GM21381 (cell line): Measurements from ENCODE around the gene GANC.

Experiments
- ATAC-seq: cut with Tn5 transposase; IDR thresholded peaks from one replicate; pipeline ENCODE4 v1.9.1; 2021; ENCODE audit warnings: mild to moderate bottlenecking, moderate library complexity; ENCODE audit not compliant: unreplicated experiment

The GANC gene

DNA sequence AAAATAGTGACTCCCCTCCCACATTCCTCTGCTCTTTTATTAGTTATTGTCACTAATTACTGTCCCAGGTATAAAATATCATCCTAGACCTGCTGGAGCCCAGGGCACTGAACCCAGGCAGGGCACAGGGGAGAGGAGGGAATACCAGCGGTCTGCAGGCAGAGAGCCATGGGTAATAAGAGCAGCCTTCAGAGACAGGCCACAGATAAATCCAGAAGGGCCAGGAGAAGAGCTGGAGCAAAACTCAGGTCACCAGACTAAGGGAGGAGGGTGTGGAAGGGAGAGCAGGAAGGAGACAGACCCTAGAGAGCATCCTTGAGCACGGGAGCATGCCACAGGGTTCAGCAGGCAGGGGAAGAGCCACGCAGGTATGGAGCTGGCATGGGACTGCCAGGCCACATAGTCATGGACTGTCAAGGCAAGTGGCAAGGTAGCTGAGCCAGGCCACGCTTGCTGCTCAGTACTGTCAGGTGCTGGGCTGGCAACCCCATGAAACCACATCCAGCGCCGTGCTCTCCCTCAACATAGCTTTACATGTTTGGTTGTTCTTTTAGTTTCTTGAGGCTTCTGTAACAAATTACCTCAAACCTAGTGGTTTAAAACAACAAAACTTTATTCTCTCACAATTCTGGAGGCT lies 70.7 kb downstream of the GANC start:
- no peak for ATAC-seq

DNA sequence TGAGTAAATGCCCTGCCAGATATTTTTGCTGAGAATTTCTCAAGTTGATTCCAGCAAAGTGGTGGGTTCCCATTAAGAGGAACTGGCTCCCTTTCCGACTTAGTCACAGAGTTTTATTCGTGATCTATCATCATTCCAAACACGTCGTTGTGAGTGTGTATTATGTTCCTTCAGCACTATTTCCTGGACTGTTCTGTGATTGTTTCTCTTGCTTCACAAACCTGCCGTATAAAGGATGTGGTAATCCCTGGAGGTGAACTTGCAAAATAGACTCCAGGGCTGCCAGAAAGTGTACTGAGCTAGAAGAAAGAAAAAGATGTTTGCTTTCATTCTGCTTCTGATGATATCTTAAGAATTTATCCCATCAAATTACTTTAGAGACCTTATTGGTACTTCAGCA lies 71.8 kb downstream of the GANC start:
- no peak for ATAC-seq

DNA sequence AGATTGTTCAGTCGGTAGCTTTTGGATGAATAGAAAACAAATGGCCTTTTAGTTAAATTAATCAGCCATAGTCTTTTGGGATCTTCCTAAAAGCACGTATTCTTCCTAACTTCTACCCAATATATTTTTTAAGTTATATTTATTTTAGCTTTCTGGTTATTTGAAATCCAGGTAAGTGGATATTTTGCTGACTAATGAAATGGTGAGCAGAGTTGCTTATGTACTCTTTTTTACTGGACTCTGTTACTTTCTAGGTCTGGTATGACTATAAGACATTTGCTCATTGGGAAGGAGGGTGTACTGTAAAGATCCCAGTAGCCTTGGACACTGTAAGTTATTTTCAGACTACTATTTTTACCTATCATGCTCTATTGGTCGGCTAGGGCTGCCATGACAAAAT lies 72.5 kb downstream of the GANC start:
- no peak for ATAC-seq

DNA sequence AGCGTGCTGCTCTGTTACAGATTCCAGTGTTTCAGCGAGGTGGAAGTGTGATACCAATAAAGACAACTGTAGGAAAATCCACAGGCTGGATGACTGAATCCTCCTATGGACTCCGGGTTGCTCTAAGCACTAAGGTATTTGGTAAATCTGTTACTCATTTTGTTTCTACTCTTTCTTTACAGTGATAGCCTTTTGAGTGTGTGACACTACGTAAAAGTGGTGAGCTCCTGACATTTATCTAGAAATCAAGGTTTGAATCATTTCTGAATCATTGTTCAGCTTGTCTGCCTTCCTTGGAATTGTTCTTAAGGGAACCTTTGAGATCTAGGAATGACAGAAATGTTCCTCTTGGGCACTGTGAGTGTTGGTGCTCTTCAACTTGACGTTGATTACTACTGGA lies 75.1 kb downstream of the GANC start:
- no peak for ATAC-seq

DNA sequence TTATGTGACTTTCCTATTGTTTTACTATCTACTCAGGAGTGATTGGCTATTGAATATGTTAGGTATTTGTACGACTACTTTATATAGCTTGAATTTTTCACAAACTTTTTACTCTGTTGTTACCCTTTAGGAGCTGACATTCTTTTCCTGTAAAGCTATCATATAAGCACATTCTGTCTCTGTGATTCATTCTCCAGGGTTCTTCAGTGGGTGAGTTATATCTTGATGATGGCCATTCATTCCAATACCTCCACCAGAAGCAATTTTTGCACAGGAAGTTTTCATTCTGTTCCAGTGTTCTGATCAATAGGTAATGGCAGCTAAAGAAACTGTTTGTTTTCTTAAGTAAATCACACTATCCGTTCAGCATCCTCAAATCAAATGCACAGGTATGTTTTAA lies 76.2 kb downstream of the GANC start:
- ATAC-seq: no peak

DNA sequence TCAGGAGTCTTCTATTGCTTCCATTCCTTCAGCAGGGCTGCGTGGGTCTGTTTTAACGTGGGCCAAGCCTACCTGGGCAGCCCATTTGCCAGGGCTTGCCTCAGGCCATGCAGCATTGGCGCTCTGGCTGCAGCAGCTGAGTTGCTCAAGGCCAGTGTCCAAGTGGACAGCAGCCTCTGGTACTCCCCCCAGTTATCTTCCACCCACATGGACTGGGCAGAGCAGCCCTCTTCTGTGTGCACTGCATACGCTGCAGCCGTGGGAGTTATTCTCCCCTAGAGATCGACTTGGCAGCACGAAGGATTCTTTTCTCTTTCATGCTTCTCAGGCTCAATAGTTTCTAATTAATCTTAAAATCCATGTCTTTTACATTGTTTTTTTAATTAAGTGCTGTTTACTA lies 79.4 kb downstream of the GANC start:
- ATAC-seq: no peak

DNA sequence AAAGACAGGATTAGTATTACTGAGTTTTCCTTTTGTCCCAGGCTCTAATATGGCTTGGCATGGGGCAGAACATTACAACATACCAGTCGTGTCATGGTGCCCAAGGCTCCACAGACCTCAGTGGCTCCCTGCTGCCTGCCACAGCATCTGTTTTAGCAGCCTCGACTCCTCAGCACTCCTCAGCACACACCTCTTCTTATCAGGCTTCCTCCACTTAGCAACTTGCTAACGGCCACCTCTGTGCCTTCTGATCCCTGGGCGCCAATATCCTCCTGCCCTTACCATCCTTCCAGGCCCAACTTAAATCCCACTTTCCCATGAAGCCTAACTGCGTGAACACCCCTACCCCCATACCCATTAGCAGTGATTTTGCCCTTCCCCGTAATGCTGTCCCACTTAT lies 80.1 kb downstream of the GANC start:
- no peak for ATAC-seq

DNA sequence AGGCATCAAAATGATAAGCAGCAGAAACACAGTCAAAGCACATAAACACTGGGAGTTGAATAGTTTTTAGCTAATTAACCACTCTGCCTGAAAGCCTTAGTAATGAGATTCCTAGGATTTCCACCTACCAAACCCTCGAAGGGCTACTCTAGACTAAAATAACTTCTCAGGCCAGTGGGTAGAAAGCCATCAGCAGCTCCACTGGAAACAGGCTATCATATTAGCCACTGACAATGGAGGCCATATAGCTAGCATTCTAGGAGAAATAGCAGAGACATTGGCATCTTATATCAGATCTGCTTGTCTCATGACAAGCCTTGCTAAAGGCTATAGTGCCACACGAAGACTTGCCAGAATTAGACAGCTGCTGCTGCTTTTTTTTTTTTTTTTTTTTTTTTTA lies 81.8 kb downstream of the GANC start:
- no peak for ATAC-seq

DNA sequence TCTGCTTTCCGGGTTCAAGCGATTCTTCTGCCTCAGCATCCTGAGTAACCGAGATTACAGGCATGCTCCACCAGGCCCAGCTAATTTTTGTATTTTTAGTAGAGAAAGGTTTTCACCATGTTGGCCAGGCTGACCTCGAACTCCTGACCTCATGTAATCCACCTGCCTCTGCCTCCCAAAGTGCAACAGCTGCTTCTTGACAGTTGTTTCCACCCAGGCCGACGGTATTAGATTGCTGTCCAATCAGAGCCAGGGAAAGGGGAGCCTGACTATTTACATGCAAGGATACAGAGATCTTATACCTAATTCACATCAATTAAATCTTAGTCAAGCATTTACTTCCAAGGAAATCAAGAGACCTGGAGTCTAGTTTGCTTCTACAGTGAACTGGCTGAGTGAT lies 82.3 kb downstream of the GANC start:
- ATAC-seq: no peak

DNA sequence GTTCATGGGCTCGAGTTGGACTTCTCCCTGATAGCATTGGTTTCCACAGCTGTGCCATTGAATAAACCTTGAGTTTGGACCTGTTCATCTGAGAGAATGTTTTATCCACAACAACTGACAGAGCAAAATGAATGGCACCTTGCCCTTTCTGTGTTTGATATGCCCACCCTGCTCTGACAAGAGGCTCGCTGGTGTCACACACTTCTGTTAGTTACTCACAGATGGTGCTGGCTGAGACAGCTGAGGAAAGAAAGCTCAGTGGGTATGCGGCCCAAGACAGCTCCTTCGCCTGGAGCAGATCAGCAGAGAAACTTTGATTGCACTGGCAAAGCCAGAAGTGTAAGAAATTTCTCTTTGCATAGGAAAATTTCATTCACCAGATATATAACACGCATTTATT lies 83.8 kb downstream of the GANC start:
- ATAC-seq: no peak

DNA sequence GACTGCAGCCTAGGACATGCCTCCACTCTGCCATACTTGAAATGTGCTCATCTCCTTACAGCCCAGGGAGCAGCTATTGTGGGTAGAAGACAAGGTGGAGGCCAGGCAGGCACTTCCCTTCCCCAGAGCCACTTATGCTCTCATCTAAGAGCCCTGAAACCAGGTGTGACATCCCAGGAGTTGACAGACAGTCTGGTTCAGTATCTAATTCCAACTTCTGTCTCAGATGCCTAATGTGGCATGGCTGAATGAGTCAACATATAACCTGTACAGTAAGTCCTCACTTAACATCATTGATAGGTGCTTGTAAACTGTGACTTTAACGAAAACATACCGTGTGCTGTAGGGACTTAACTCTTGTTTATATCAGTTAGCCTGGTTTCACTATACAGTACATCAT lies 85.1 kb downstream of the GANC start:
- no peak for ATAC-seq

DNA sequence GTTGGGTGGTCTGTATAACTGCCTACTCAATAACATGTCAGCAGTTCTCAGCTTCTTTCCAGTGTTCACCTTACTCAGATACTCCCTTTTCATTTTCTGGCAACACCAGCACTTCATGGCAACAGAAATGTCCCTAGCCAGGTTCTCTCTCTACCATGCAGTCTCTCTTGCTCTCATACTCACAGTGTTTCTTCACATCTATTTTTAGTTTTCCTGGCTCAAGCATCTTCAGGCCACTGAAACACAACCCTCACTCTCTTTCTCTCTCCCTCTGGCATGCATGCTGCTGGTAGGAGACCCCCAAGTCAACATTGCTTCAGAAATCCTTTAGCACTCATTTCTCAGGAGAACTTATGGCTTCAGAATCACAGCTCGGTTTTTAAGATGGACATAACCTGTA lies 86.2 kb downstream of the GANC start, which contains the start of gene CAPN3:
Gene CAPN3 (plus strand): TSS at position 253 of the 400 bp plus-strand sequence. CDS start 305 bp downstream, outside the sequence.
- no peak for ATAC-seq

DNA sequence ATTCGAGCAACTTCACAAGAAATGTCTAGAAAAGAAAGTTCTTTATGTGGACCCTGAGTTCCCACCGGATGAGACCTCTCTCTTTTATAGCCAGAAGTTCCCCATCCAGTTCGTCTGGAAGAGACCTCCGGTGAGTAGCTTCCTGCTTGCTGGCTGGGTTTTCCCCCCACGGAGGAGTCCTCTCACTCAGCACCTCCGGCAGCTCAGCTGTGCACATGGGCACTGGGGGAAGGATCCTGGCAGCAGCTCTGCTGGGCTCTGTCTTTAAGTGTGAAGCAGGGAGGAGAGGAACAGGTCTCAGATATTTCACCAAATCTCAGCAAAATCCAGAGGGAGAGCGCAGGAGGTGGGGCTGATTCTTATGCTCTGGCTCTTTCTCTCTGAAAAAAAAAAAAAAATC lies 87.0 kb downstream of the GANC start:
- no peak for ATAC-seq

DNA sequence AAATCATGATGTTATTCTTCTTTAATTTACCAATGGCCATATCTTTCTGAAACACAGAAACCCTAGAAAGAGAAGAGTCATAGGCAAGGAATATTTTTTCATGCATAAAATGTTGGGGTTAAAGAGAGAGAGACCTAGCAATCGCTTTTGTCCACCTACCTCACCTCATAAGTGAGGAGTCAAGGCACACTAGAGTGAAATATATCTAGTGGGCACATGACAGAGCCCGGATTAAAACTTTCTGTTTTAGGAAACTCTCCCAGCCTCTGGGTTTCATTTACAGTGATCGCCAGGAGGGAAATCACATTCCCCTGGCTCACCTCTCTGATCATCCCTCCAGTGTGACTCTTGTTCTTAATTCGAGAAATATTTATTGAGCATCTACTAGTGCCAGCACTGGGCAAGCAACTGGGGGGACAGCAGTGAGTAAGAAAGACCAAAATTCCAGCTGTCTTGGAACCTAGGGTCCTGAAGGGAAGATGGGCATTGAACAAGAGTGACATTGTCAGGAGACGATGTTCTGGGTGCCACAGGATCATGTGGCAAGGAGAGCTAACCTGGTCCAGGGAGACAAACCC lies 87.6 kb downstream of the GANC start:
- no peak for ATAC-seq

DNA sequence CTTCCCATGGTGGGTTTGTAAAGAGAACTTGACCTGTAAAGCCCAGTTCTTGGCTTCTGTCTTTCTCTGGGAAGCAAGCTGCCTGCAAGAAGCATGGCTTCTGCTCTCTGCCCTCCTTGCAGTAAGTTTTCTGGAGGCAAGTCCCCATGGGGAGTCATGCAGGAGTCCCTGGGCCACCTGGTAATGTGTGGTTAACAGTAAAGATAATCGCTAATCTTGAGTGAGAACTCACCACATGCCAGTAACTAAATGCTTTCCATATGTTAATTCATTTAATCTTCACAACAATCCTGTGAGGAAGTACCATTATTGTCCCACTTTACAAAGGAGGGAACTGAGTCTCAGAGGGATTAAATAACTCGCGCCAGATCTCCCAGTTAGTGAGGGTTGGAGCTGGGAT lies 90.5 kb downstream of the GANC start:
- ATAC-seq: no peak

DNA sequence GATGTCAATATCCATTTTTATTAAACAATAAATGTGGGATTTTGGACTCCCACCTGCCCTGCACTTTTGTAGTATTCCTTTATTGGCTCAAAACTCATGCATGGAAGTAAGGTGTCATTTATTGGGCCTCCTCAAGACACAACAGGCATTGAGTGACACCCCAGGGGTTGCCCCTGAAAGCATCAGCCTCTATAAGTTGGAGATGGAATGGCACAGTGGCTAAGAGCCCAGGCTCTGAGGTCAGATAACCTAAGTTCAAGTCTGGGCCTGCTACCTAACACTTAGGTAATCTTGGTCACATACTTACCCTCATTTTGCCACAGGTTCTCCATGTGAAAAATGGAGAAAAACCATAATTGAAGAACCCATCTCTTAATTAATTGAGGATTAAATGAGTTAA lies 90.9 kb downstream of the GANC start:
- no peak for ATAC-seq

DNA sequence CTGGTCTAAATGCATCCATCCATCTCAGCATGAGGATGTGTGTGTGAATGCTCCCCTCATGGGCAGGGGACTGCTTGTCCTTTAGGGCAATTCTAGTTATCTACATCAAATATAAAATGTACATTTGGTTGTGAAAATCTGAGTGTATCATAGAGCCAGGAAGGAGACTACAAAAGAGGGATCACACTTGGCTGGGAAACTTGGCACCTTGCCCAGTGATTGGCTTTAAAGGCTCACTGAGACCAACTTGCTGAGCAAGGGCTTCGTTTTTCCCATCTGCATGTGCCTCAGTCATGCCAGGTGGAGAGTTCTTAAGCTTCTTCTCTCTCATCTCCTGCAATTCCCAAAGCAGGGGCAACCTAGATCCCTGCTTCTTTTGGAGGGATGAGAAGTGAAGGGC lies 91.5 kb downstream of the GANC start:
- ATAC-seq: no peak

DNA sequence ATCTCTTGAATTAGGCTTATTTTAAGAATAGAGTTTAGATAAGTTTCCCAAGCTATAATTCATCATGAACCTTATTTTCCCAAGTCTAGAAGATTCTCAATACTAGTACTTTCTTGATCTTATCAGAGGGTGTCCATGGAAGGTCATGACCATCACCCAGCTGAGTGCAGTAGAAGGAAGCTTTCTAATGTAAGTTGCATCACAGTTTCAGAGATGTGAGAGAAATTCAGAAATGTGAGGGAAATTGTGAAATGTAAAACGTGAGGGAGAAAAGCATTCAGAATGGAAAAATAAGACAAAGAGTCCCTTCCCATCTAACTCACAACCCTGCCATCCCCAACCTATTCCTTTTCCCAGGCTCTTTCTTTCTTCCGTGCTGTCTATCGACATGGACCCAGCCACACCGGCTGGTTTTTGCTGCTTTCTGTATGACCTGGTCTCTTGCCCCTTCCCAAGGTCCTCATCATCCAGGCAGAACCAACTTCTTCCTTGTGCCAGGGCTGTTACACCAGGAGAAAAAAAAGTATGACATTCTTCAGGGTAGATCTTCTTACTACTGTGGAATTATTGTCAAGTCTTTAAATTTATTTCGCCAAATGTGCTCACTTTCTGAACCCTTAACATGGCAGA lies 93.0 kb downstream of the GANC start:
- ATAC-seq: no peak

DNA sequence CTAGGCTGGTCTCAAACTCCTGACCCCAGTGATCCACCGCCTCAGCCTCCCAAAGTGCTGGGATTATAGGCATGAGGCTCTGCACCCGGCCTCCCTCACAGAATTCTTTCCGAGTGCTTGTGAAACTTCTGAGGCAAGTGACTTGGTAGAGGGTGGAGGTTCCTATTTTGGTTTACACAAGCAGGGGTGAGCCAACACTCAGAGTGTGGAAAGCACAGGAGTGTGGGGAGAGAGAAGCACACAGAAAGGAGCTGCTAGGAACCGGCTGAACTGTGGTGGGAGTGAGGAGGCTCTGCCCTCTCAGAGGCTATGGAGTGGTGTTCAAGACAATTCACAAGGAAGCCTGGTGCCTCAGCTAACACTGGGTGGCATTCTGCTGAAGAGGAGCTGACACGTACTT lies 94.0 kb downstream of the GANC start:
- ATAC-seq: no peak

DNA sequence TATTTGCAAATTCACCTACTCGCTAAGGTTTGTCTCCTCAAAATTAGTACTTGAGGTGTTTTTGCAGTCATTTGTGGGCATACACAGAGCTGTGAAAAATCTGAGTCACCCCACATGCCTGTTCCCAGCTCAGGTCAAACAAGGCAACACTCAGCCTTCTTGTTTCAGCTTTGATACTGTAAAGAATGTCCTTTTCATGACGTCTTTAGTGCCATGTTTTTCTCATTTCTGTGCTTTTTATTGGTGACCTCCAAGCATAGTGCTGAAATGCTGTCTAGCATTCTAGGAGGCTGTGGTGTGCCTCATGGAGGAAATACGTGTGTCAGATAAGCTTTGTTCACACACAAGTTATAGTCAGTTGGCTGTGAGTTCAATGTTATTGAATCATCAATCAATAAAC lies 95.1 kb downstream of the GANC start:
- no peak for ATAC-seq

DNA sequence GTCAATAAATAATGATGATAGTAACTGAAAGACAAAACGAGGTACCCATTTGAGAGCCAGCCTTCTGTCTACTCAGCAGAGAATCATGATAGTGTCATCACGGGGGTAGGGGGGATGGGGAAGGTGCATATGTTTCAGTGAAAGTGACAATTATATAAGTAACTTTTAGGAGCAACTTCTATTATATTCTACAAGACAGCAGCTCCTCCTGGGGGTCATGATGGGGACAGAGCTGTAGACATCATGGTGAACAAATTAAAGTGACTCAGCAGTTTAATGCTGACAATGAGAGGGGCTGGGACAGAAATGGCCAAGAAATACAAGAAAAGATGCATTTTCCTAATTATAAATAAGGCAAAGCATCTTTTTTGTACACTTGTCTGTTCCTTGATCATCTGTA lies 98.1 kb downstream of the GANC start:
- no peak for ATAC-seq

DNA sequence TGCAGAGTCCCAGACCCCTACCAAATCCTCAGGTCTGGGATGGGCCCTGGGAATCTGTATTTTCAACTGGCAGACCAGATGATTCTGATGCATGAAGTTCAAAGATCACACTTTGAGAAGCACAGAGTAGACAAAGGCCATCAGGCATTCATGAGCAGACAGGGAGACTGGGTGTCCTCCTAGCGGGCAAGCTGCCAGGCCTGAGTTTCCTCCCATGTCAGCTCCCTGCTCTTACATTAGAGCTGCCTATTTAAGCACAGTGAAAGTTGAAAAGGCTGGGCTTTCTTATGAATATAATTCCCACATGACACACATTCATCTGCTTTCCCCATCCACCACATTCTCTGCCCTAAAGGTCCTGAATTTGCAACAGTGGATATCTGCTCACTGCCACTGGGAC lies 100.3 kb downstream of the GANC start:
- no peak for ATAC-seq

DNA sequence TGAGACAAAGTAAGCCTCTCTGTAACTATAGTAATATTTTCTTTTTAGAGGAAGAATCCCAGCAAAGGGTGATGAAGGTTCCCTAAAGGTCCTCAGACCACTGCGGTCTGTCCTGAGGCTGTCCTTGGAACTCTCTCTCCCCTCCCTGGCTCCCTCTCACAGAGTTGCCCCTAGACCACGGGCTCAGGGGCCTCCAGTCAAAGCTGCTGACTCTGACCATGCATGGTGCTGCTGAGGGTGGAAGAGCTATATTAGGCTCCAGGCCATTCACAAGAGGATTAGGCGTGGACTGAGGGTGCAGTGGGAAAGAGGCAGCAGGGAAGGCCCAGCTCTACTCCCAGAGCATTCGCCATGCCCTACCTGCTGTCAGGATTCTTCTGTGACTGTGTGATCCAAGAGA lies 100.9 kb downstream of the GANC start:
- no peak for ATAC-seq
